HG03378 (cell line): Measurements from ENCODE around the gene GOSR2.
"Not testable (repeated sequence)": the region's sequence is repeated elsewhere in the genome, so short reads cannot be mapped to it uniquely, and the experiment has no call there.

ENCODE experiments used
- ATAC-seq: cut with Tn5 transposase; IDR thresholded peaks from one replicate; pipeline ENCODE4 v1.9.1; 2021; ENCODE audit warnings: mild to moderate bottlenecking, moderate library complexity; ENCODE audit not compliant: unreplicated experiment

GOSR2 gene

GRCh38 chr17:46984892-46985291 is 61.9 kb downstream of the GOSR2 start:
- no peak for ATAC-seq

- no peak for ATAC-seq
Measured at GRCh38 chr17:46986366-46986765, 63.4 kb downstream of the GOSR2 start.

- ATAC-seq, result not testable (repeated sequence)
Measured at GRCh38 chr17:46987927-46988326, 65.0 kb downstream of the GOSR2 start.

GRCh38 chr17:46989637-46990431 is 66.9 kb downstream of the GOSR2 start:
- no peak for ATAC-seq

GRCh38 chr17:46991617-46992016 is 68.7 kb downstream of the GOSR2 start:
- ATAC-seq, result no peak
